Activated naive CD8-positive, alpha-beta T cell (primary cell): Measurements from ENCODE around the gene PNO1.

ENCODE experiments used
- H3K27ac Mint-ChIP-seq: one replicate; pipeline ENCODE4 v1.8.0; 2021; ENCODE audit warnings: mixed read lengths
- H3K27me3 Mint-ChIP-seq: one replicate; pipeline ENCODE4 v1.8.0; 2021; ENCODE audit warnings: mixed read lengths
- H3K36me3 Mint-ChIP-seq: one replicate; pipeline ENCODE4 v1.8.0; 2021; ENCODE audit warnings: mixed read lengths
- H3K4me1 Mint-ChIP-seq: one replicate; pipeline ENCODE4 v1.8.0; 2021; ENCODE audit warnings: low read depth, mixed read lengths
- H3K4me3 Mint-ChIP-seq: one replicate; pipeline ENCODE4 v1.8.0; 2021; ENCODE audit warnings: mild to moderate bottlenecking, mixed read lengths
- H3K9me3 Mint-ChIP-seq: one replicate; pipeline ENCODE4 v1.8.0; 2021; ENCODE audit warnings: low read depth, mixed read lengths

PNO1 gene

DNA sequence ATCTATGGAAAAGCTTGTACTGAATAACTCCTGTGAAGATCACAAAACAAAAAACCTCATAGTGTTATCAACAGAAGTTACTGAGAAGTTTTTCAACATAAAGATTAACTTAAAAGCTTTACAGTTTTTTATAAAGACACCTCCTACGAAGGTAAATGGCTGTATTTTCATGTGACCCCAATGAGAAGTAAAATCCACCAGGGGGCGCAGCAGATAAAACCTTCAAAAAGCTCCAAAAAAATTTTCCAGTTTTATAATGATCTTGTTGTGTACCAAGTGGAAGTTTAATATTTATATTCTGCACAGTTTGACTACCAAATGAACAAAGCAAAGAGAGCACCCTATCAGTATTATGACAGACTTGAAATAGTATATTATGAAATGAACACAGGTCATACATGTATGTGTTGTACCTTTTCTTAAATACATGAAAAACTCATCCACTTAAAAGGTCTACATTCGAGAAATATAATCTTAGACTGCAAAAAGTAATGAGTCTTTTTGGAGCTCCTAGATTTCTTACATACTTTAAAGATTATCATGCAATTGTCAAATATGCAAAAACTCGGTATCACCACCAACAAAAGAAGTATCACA is 38.5 kb downstream of the PNO1 start:
- Mint-ChIP-seq H3K4me1 (peaks cover 66% of the 10 kb centered on the region), H3K27me3 (no peaks in the 10 kb centered on the region), H3K4me3 (no peak overlapping the region), H3K36me3 (no peaks in the 10 kb centered on the region), H3K27ac (no peak overlapping the region), H3K9me3 (no peaks in the 10 kb centered on the region)

DNA sequence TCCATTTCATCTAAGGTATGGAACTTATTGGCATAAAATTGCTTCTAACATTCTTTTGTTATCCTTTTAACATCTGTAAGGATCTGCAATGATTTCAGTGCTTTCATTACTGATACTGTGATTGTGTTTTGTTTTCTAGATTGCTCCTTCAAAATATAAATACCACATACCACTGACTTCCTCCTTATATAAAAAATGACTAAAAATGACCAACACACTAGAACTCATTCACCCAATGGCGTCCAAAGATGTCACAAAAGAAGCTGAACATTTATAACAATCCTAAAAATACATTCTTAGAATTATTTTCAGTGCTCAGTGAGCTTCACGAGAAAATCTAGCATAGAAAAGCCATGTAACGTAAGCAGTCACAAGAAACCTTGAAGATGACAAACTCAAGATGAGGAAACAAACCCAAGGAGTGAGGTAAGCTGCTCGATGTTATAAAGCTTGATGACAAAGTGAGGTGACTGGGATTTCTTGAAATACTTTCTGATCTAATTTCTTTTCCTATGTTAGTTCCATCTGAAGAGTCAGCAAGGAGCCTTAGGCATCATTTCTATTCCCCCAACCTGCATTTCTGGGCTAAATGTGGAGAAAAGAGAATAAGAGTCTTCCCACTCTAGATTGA is 42.6 kb downstream of the PNO1 start:
- Mint-ChIP-seq H3K4me1 (peaks cover 62% of the 10 kb centered on the region), H3K27ac (peak overlapping the region; percentile 41), H3K27me3 (no peaks in the 10 kb centered on the region), H3K4me3 (no peak overlapping the region), H3K9me3 (no peaks in the 10 kb centered on the region), H3K36me3 (no peaks in the 10 kb centered on the region)

DNA sequence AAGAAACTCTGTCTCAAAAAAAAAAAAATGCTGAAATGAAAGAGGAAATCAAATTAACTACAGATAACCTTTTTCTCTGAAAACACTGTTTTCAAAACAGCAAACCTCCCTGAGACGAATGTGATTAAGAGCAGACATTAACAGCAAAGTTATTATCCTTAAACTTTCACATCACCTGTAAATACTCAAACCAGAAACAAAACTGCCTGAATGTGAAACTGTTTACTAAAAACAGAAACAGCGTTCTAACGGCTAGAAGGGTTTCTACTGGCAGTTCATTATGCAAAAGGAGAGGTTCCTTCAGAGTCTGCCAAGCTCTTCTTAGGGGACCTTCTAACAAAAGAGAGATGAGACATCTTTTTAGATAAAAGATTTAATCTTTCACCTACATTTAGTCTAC is 45.9 kb downstream of the PNO1 start:
- Mint-ChIP-seq H3K9me3 (no peaks in the 10 kb centered on the region), H3K36me3 (peaks cover 2% of the 10 kb centered on the region), H3K27ac (peak overlapping the region; percentile 89), H3K27me3 (no peaks in the 10 kb centered on the region), H3K4me3 (peak overlapping the region; percentile 69), H3K4me1 (peaks cover 73% of the 10 kb centered on the region)

- Mint-ChIP-seq H3K4me3 (peak overlapping the region; percentile 20), H3K36me3 (peaks cover 4% of the 10 kb centered on the region), H3K27me3 (no peaks in the 10 kb centered on the region), H3K27ac (peak overlapping the region; percentile 36), H3K4me1 (peaks cover 68% of the 10 kb centered on the region), H3K9me3 (no peaks in the 10 kb centered on the region)
These were observed 49.1 kb downstream of the PNO1 start for GRCh38 chr2:68206793-68207192.

DNA sequence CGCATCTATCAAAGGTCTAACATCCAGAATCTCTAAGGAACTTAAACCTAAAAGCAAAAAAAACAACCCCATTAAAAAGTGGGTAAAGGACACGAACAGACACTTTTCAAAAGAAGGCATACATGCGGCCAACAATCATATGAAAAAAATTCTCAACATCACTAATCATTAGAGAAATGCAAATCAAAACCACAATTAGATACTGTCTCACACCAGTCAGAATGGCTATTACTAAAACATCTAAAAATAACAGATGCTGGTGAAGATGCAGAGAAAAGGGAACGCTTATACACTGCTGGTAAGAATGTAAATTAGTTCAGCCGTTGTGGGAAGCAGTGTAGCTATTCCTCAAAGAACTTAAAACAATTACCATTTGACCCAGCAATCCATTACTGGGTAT is 56.7 kb downstream of the PNO1 start:
- Mint-ChIP-seq H3K9me3 (no peaks in the 10 kb centered on the region), H3K36me3 (peaks cover 7% of the 10 kb centered on the region), H3K27me3 (no peaks in the 10 kb centered on the region), H3K4me1 (peaks cover 73% of the 10 kb centered on the region), H3K4me3 (no peak overlapping the region), H3K27ac (no peak overlapping the region)

- no peaks in the 10 kb centered on the region for H3K27me3 Mint-ChIP-seq
- peak overlapping the region; percentile 47 for H3K4me3 Mint-ChIP-seq
- H3K36me3 Mint-ChIP-seq, result peaks cover 10% of the 10 kb centered on the region
- no peaks in the 10 kb centered on the region for H3K9me3 Mint-ChIP-seq
- H3K4me1 Mint-ChIP-seq, result peaks cover 80% of the 10 kb centered on the region
- H3K27ac Mint-ChIP-seq, result peak overlapping the region; percentile 34
These were observed 59.0 kb downstream of the PNO1 start for GRCh38 chr2:68216454-68217310.

DNA sequence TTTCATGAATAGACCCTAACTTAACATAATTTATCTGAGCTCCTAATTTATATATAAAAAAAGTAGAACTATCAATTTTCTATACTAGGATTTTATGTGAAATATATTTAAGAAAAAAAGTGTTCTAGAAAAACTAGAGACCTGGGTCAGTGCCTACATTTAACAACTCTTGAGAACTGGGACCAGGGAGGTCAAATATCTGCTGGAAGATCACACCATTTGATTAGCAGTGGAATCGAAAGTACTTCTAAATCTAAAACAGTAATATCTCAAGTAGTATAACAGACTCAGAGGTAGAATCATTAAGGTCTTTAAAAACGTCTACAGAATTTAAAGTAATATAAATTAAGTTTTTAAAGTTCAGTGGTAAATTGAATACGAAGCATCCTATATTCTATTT is 60.0 kb downstream of the PNO1 start:
- Mint-ChIP-seq H3K9me3 (no peaks in the 10 kb centered on the region), H3K4me3 (no peak overlapping the region), H3K27ac (no peak overlapping the region), H3K4me1 (peaks cover 81% of the 10 kb centered on the region), H3K36me3 (peaks cover 12% of the 10 kb centered on the region), H3K27me3 (no peaks in the 10 kb centered on the region)

DNA sequence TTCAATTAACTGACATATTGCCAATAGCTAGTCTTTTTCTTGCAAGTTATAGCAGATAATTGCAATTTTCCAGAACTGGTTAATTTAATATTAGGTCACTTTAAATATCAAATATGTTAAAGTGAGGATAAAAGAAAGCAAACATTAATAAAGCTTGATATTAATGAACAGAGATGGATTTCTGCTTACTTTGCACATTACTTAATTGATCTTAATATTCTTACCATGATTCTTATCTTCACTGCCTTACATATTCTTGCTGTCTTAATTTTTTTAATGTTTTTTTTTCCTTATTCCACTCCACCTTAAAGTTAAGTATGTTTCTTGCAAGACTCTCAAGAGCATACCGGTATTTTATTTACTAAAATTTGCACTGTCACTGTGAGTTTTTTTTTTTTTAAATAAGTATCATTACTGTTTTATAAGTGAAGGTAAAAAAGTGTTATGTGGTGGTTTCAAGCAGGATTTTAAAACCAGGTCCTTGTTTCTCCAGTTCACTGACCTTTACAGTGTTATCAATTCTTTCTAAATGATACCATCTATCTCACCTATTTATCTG is 60.7 kb downstream of the PNO1 start:
- H3K9me3 Mint-ChIP-seq, result no peaks in the 10 kb centered on the region
- H3K4me1 Mint-ChIP-seq, result peaks cover 82% of the 10 kb centered on the region
- H3K27me3 Mint-ChIP-seq, result no peaks in the 10 kb centered on the region
- H3K4me3 Mint-ChIP-seq, result peak overlapping the region; percentile 57
- H3K27ac Mint-ChIP-seq, result peak overlapping the region; percentile 69
- H3K36me3 Mint-ChIP-seq, result peaks cover 7% of the 10 kb centered on the region

GRCh38 chr2:68222287-68222686 is 64.6 kb downstream of the PNO1 start:
- H3K36me3 Mint-ChIP-seq, result peaks cover 7% of the 10 kb centered on the region
- peaks cover 94% of the 10 kb centered on the region for H3K4me1 Mint-ChIP-seq
- peak overlapping the region; percentile 5 for H3K27ac Mint-ChIP-seq
- H3K27me3 Mint-ChIP-seq, result no peaks in the 10 kb centered on the region
- H3K4me3 Mint-ChIP-seq, result no peak overlapping the region
- no peaks in the 10 kb centered on the region for H3K9me3 Mint-ChIP-seq

- peak overlapping the region; percentile 23 for H3K4me3 Mint-ChIP-seq
- H3K9me3 Mint-ChIP-seq, result no peaks in the 10 kb centered on the region
- peaks cover 93% of the 10 kb centered on the region for H3K4me1 Mint-ChIP-seq
- peak overlapping the region; percentile 58 for H3K27ac Mint-ChIP-seq
- peaks cover 7% of the 10 kb centered on the region for H3K36me3 Mint-ChIP-seq
- no peaks in the 10 kb centered on the region for H3K27me3 Mint-ChIP-seq
These were observed 65.7 kb downstream of the PNO1 start for GRCh38 chr2:68223419-68223818.

DNA sequence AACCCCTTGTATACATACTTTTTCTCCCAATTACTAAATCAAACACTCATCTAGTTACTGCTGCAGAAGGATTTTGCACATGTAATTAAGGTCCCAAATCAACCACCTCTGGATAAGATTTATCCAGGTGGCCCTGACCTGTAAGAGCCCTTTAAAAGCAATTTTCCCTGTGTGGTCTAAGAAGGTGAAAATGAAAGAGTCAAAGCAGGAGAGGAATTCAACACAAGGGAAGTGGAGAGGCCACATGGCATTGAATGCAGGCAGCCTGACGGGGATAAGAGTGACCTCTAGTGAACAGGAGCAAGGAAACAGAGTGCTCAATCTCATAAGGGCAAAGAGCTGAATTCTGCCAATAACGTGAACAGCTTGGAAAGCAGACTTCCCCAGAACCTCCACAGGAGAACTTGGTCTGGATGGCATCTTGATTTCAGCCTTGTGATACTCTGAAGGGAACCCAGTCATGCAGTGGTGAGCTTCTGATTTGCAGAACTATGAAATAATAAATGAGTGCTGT is 67.5 kb downstream of the PNO1 start:
- peaks cover 93% of the 10 kb centered on the region for H3K4me1 Mint-ChIP-seq
- no peaks in the 10 kb centered on the region for H3K9me3 Mint-ChIP-seq
- H3K4me3 Mint-ChIP-seq, result peak overlapping the region; percentile 2
- peak overlapping the region; percentile 56 for H3K27ac Mint-ChIP-seq
- H3K36me3 Mint-ChIP-seq, result peaks cover 7% of the 10 kb centered on the region
- no peaks in the 10 kb centered on the region for H3K27me3 Mint-ChIP-seq
